Measurements from ENCODE around the gene KCTD6. TPM values are rescaled to one million over a fixed set of nuclear protein-coding genes. Genes with fewer than 3 reads are reported as not detected.

Gene KCTD6
- total RNA-seq, 1 donor from 2014 or later, result 14.4 TPM

GRCh38 chr3:58484722-58485069, 7.2 kb upstream of the KCTD6 start:
- Mint-ChIP-seq H3K4me3 (ENCODE audit: unreplicated experiment) (no peak overlapping the region), H3K4me1 (ENCODE audit: unreplicated experiment) (peaks cover 23% of the 10 kb centered on the region)

GRCh38 chr3:58485801-58486435, 6.0 kb upstream of the KCTD6 start:
- H3K9me3 Mint-ChIP-seq (ENCODE audit: unreplicated experiment), result no peaks in the 10 kb centered on the region
- no peaks in the 10 kb centered on the region for H3K27me3 Mint-ChIP-seq (ENCODE audit: unreplicated experiment)
- no peak overlapping the region for H3K27ac Mint-ChIP-seq (ENCODE audit: unreplicated experiment)
- no peak for DNase-seq (ENCODE audit: extremely low spot score, unreplicated experiment)
- no peaks in the 10 kb centered on the region for H3K36me3 Mint-ChIP-seq (ENCODE audit: unreplicated experiment)
- H3K4me1 Mint-ChIP-seq (ENCODE audit: unreplicated experiment), result peaks cover 30% of the 10 kb centered on the region
- no peak overlapping the region for H3K4me3 Mint-ChIP-seq (ENCODE audit: unreplicated experiment)
- TF ChIP-seq CTCF (IDR thresholded peaks at IDR 0.05), result no peak

More at GRCh38 chr3:58484722-58485069, 7.2 kb upstream of the KCTD6 start:
- Mint-ChIP-seq H3K27me3 (ENCODE audit: unreplicated experiment) (peaks cover 2% of the 10 kb centered on the region), H3K9me3 (ENCODE audit: unreplicated experiment) (no peaks in the 10 kb centered on the region), H3K27ac (ENCODE audit: unreplicated experiment) (no peak overlapping the region), H3K36me3 (ENCODE audit: unreplicated experiment) (peaks cover 2% of the 10 kb centered on the region)
- no peak for TF ChIP-seq CTCF (IDR thresholded peaks at IDR 0.05)
- DNase-seq (ENCODE audit: extremely low spot score, unreplicated experiment), result no peak

GRCh38 chr3:58487140-58487886, 4.6 kb upstream of the KCTD6 start:
- peak overlapping the region; percentile 68 for H3K27ac Mint-ChIP-seq (ENCODE audit: unreplicated experiment)
- H3K4me1 Mint-ChIP-seq (ENCODE audit: unreplicated experiment), result peaks cover 36% of the 10 kb centered on the region
- TF ChIP-seq CTCF (IDR thresholded peaks at IDR 0.05), result no peak
- no peaks in the 10 kb centered on the region for H3K27me3 Mint-ChIP-seq (ENCODE audit: unreplicated experiment)
- H3K4me3 Mint-ChIP-seq (ENCODE audit: unreplicated experiment), result no peak overlapping the region
- no peak for DNase-seq (ENCODE audit: extremely low spot score, unreplicated experiment)
- no peaks in the 10 kb centered on the region for H3K36me3 Mint-ChIP-seq (ENCODE audit: unreplicated experiment)
- H3K9me3 Mint-ChIP-seq (ENCODE audit: unreplicated experiment), result no peaks in the 10 kb centered on the region

GRCh38 chr3:58488967-58489366, 2.9 kb upstream of the KCTD6 start:
- no peaks in the 10 kb centered on the region for H3K9me3 Mint-ChIP-seq (ENCODE audit: unreplicated experiment)
- H3K4me1 Mint-ChIP-seq (ENCODE audit: unreplicated experiment), result peaks cover 49% of the 10 kb centered on the region
- no peak overlapping the region for H3K27ac Mint-ChIP-seq (ENCODE audit: unreplicated experiment)
- no peak overlapping the region for H3K4me3 Mint-ChIP-seq (ENCODE audit: unreplicated experiment)
- no peak for TF ChIP-seq CTCF (IDR thresholded peaks at IDR 0.05)
- no peak for DNase-seq (ENCODE audit: extremely low spot score, unreplicated experiment)
- H3K36me3 Mint-ChIP-seq (ENCODE audit: unreplicated experiment), result no peaks in the 10 kb centered on the region
- no peaks in the 10 kb centered on the region for H3K27me3 Mint-ChIP-seq (ENCODE audit: unreplicated experiment)

- no peaks in the 10 kb centered on the region for H3K27me3 Mint-ChIP-seq (ENCODE audit: unreplicated experiment)
- H3K36me3 Mint-ChIP-seq (ENCODE audit: unreplicated experiment), result no peaks in the 10 kb centered on the region
- no peaks in the 10 kb centered on the region for H3K9me3 Mint-ChIP-seq (ENCODE audit: unreplicated experiment)
- H3K4me1 Mint-ChIP-seq (ENCODE audit: unreplicated experiment), result peaks cover 68% of the 10 kb centered on the region
- peak overlapping the region; percentile 84 for H3K27ac Mint-ChIP-seq (ENCODE audit: unreplicated experiment)
- no peak for TF ChIP-seq CTCF (IDR thresholded peaks at IDR 0.05)
- no peak for DNase-seq (ENCODE audit: extremely low spot score, unreplicated experiment)
- H3K4me3 Mint-ChIP-seq (ENCODE audit: unreplicated experiment), result peak overlapping the region; percentile 70
Measured at GRCh38 chr3:58490860-58491501, 915 bp upstream of the KCTD6 start.

Measured in osteocyte (in vitro differentiated cells).